Midbrain (tissue), 1 donor: Measurements from ENCODE around the gene BTNL8.

Experiments
- DNase-seq: peaks from one replicate; lab custom pipeline; 2025; lab: John Stamatoyannopoulos, UW

BTNL8 gene

GRCh38 chr5:180898621-180899246 lies at the start of gene BTNL8:
Gene BTNL8 (plus strand): TSS chr5:180899159. CDS start chr5:180899311, 152 bp downstream.
- DNase-seq = no peak

- DNase-seq = no peak
Measured at GRCh38 chr5:180849827-180850226, 49.1 kb upstream of the BTNL8 start.

- DNase-seq = no peak
Measured at GRCh38 chr5:180850434-180851078, 48.4 kb upstream of the BTNL8 start.

GRCh38 chr5:180852495-180852894 lies 46.5 kb upstream of the BTNL8 start:
- no peak for DNase-seq

GRCh38 chr5:180853121-180853847 lies 45.7 kb upstream of the BTNL8 start:
- no peak for DNase-seq

GRCh38 chr5:180853848-180854176 lies 45.1 kb upstream of the BTNL8 start:
- DNase-seq = no peak

GRCh38 chr5:180858586-180858985 lies 40.4 kb upstream of the BTNL8 start:
- no peak for DNase-seq

- peak; percentile 32 for DNase-seq
Measured at GRCh38 chr5:180860273-180860886, 38.6 kb upstream of the BTNL8 start.

- DNase-seq = peak; percentile 87
Measured at GRCh38 chr5:180860887-180861822, 37.8 kb upstream of the BTNL8 start, which contains the start of gene ZFP62. Gene ZFP62 (minus strand): TSS chr5:180861276. CDS start chr5:180861219, 57 bp downstream.

- DNase-seq = no peak
Measured at GRCh38 chr5:180862645-180863044, 36.3 kb upstream of the BTNL8 start.

- DNase-seq = no peak
Measured at GRCh38 chr5:180865981-180866695, 32.8 kb upstream of the BTNL8 start.

GRCh38 chr5:180866985-180867384 lies 32.0 kb upstream of the BTNL8 start:
- no peak for DNase-seq

GRCh38 chr5:180868960-180869359 lies 30.0 kb upstream of the BTNL8 start:
- DNase-seq = peak; percentile 80

- DNase-seq = peak; percentile 5
Measured at GRCh38 chr5:180869587-180869986, 29.4 kb upstream of the BTNL8 start.

- DNase-seq = no peak
Measured at GRCh38 chr5:180870276-180871068, 28.5 kb upstream of the BTNL8 start.

GRCh38 chr5:180872419-180872818 lies 26.5 kb upstream of the BTNL8 start:
- no peak for DNase-seq

- no peak for DNase-seq
Measured at GRCh38 chr5:180873615-180874520, 25.1 kb upstream of the BTNL8 start.

GRCh38 chr5:180874804-180875582 lies 24.0 kb upstream of the BTNL8 start:
- DNase-seq = no peak
